ENCODE results near the gene GGCX.
A peak's percentile ranks its signal among the peaks of the same experiment; 100 is the strongest.
"Not testable (repeated sequence)": the region's sequence is repeated elsewhere in the genome, so short reads cannot be mapped to it uniquely, and the experiment has no call there.

Gene GGCX

DNA sequence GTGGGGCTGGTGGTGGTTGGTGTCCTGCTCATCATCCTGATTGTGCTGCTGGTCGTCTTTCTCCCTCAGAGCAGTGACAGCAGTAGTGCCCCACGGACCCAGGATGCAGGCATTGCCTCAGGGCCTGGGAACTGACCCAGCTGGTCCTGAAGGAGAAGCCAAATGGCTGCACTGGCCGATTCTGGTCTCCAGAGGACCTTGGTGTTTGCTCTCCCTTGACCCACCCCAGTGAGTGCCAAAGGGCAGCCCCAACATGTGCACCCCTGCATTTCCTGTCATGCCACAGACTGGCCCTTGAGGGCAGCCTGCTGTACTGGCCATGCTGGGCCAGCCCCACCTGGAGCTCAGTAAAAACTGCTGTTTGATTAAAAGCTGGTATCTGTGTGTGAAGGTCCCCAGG lies 31.7 kb upstream of the GGCX start:
- DNase-seq, result no peak

DNA sequence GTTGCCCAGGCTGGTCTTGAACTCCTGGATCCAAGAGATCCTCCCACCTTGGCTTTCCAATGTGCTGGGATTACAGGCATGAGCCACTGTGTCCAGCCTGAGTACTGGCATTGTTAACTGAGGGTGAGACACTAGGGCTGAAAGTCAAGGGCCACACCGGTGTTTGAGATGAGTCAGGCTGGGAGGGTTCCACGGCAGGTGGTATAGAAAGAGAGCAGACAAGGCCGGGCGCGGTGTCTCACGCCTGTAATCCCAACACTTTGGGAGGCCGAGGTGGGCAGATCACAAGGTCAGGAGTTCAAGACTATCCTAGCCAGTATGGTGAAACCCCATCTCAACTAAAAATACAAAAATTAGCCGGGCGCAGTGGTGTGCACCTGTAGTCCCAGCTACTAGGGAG lies 31.0 kb upstream of the GGCX start:
- not testable (repeated sequence) for DNase-seq

GRCh38 chr2:85591563-85591962 lies 30.3 kb upstream of the GGCX start:
- no peak for DNase-seq

DNA sequence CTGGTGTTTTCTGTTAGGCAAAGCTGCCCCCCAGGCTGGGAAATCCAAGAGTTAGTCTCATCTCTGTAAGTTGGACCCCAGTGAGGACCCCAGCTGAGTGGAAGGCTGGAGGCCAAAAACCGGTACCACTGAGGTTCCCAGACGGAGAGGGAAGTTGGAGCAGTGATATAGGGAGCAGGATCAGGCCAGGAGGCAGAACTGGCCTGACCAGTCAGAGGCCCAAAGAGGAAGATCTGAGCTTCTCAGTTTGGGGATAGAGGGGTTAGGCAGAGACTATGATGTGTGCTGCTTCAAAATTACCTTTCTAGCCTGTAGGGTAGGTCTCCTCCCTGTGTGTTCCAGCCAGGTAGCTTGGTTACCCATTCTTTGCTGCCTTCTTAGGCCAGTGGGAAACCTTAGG lies 29.7 kb upstream of the GGCX start:
- DNase-seq, result no peak

DNA sequence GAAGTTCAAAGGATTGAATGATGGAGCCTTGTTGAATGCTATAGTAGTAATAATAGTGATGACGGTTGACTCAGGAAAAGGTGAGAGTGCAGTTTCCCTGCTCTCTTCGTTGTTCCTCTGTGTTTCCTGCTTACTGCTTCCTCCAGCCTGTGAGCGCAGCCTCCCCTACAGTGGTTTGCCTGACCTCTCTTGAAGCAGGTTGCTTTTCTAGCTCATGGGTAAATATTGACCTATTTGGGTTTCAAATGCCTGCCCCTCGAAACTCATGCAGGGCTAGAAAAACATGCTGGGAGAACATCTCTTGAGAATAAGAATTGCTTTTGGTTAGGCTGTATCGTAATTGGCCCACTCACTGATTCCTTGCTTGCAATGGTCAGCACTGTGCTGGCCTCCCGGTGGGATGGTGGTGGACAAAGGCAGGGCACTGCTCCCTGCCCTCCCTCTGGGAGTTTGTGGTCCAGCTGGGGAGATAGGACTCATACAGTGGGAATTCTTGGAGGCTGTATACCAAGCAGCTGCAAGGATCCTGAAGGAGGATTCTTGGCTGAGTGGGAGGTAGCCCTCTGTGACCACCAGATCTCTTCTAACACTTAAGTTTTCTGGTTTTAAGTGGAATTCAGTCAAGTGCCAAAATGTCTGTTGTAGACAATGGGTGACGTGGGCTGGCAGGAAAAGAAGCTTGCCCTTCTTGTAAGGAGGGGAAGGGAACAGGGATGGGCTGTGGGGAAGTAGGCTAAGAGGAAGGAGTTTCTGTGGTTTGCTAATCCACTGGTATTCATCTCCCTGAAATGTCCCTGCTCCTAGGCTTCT lies 28.9 kb upstream of the GGCX start:
- peak; percentile 70 for DNase-seq

- no peak for DNase-seq
Measured at GRCh38 chr2:85589181-85589580, 27.9 kb upstream of the GGCX start.

DNA sequence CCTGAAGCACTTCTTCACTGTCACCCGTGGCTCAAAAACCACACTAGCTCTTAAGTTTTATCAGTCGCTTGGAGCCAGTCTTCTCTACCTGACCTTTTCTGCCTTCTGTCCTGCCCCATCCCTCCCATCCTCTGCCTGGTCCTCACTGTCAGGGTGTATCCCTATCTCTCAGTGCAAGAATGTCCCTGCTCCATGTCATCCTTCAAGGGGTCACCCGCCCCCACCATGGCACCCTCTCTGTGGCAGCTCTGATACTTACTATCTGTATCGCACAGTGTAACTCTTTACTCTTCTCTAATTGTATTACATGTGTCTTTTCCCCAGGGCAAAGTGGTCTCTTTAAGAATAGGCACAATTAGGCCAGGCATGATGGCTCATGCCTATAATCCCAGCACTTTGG lies 27.4 kb upstream of the GGCX start:
- DNase-seq, result no peak

- DNase-seq, result no peak
Measured at GRCh38 chr2:85588236-85588635, 26.9 kb upstream of the GGCX start.

DNA sequence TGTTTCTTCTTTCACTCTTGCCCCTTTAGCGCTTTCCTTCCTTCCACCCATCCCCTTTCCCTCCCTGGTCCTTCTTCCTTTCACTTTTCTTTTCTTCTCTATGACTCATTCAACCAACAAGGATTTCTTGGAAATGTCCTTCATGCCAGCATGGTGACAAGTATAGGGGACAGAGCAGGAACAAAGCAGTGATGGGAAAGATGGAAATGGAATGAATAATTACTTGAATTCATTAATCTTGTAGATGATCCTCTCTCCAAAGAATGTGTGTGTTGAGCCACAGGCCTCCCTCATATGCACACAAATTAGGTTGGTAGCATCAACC lies 24.4 kb upstream of the GGCX start:
- no peak for DNase-seq

DNA sequence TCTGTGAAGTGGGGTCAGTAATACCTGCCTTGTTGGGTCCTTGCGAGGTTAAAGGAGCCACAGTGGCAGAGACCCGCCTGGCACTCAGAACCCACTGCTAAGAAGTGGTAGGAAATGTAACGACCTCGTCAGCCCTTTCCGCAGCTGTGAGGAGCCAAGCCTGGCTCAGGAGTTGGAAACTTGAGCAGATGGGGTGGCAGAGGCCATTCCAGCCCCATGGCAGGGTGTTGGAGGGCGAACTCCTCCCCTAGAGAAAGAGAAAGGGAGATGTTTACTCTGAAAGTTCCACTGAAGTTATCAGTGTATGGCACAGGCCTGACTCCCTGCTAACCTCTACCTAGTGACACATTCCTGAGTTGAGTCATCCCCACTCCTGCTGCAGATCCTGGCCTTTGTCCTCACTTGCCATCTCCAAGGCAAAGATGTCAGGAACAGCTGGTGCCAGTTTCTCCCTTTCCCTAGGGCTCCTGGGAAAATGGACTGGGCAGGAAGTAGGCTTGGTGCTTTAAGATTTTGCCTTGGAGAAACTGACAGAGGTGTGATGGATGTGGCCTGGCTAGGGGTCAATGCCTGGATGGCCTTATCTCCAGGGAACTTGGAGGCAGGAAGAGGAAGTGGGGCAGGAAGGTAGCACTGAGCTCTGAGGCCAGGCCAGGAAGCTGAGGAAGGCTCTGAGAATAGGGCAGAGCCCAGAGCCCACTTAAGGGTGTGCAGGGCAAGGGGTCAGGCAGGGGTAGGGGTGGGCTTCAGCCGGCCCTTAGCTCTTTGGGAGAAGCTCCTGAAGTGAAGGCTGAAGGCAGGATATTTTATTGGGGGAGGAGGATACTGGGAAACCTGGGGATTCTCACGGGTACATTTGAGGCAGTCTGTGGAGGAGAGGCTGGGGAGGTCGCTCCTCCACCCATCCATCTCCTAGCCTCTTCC lies 23.8 kb upstream of the GGCX start:
- DNase-seq, result no peak

DNA sequence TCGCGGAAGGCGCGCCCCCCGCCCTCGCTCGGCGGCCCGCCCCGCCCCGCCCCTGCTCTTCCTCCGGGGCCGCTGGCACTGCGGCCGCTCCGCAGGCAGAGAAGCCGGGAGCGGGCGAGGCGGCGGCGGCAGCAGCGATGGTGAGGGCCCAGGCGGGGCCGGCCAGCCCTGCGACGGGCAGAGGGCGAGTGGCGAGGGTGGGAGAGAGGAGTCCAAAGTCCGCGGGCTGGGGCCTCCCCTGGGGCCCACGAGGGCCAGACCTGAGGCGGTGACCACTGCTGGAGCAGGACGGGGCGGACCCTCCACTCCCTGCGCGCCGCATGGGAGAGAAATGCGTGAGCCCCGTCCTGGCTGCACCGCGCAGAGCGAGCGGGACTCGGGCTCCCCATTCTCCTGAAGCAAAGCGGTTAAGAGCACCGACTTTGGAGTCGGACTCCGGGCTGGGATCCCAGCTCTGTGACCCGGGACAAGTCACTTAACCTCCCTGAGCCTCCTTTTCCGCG lies 23.1 kb upstream of the GGCX start, which contains the start of gene VAMP5:
TSS of gene VAMP5 (plus strand) at position 78 of the 503 bp plus-strand sequence. CDS start at position 138, 60 bp downstream.
- no peak for DNase-seq

GRCh38 chr2:85583667-85584353 lies 22.5 kb upstream of the GGCX start:
- DNase-seq, result no peak

DNA sequence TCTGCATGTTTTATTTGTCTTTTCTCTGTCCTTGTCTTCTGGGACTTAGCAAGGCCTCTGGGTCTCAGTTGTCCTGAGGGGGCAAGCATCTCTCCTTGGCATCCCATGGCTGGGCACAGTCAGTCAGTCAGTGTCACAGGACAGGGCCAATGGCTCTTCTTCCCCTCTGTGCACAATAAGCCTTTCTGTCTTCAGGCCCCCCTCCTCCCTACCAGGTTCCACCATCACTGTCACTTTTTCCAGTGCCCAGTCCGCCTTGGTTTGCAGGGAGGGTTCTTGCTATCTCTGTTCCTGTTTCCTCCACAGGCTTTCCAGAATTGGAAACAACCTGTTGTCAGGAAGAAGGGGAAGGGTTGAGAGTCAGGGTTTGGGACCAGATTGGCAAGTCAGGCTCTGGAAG lies 21.2 kb upstream of the GGCX start:
- DNase-seq, result no peak

DNA sequence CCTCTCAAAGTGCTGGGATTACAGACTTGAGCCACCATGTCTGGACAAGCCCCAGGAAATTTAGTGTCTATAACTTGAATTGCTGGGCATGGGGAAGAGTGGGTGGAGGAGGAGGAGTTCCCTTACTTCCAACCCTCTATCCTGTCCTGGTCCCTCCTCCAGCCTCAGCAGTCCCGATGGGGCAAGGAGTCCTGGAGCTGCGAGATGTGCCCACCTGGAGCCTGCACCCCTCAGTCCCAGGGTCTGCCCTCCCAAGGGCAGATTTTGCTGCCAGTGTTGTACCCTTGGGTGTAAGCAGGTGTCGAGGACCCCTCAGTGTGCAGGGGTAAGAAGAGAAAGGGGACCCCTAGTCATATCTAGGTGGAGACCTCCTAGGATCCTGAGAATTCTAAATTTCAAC lies 18.9 kb upstream of the GGCX start:
- no peak for DNase-seq

DNA sequence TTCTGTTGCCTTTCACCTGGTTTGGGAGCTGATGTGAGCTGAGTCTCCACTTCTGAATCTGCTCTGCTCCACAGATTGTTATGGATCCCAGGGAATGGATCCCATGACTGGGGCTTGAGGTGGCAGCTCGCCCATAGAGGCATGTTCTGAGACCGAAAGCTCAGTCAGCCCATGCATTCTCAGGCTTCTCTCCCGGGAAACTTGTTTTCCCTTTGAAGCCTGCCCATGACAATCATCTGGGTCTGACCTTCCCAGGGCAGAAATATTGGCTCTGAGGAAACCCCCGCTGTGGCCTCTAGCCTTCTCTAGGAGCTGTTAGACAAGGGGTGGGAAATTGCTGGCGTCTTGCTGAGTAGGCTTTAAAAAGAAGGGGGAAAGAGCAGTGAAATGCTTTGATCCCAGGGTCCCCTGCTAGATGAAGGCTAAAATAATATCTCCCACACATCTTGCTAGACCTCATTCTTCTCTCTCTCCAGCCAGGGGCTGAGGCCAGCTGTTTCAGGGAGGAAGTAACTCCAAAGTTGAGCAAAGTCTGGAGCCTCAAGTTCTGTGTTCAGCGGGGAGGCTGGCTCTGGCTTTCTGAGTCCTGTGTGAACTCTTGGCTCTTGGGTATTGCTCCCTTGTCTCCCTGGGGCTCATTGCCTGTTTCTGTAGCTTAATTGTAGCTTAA lies 18.1 kb upstream of the GGCX start:
- no peak for DNase-seq

DNA sequence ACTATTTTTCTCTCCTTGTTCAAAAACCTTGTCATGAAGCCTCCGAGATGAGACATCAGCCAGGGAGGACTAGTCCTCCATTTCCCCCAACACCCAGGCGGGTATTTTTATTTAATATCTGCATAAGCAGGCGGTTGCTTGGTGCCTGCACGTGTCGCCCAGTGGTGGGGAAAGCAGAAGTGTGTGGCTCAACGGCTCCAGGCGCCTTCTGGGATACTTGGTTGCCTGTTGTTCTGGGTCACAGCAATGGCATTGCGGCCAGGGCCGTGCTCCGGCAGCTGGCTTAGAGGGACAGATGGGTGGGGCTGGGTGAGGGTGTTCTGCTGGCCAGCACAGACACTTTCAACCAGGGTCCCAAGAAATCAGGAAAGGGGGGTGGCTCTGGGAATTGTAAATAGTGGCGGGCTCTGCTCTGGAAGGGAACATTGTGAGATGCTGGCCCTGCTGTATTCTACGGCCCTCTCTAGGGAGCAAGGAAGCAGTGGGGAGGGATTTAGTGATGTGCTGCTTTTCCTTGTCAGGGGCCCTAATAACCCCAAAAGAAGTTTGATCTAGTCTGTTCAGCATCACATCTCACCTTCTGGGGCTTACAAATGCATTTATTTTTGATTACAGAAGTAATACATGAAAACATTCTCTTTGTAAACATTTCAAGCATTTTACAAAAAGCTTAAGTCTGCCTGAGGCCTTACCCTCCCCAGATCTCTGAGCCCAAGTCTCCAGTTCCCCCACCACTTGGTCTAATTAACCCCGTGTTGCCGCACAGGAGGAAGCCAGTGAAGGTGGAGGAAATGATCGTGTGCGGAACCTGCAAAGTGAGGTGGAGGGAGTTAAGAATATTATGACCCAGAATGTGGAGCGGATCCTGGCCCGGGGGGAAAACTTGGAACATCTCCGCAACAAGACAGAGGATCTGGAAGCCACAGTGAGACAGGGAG lies 17.2 kb upstream of the GGCX start:
- no peak for DNase-seq

- DNase-seq, result peak; percentile 69
Measured at GRCh38 chr2:85577386-85578242, 16.3 kb upstream of the GGCX start, which contains the start of gene VAMP8. Gene VAMP8 (plus strand): TSS chr2:85577586. CDS start chr2:85577647, 61 bp downstream.

DNA sequence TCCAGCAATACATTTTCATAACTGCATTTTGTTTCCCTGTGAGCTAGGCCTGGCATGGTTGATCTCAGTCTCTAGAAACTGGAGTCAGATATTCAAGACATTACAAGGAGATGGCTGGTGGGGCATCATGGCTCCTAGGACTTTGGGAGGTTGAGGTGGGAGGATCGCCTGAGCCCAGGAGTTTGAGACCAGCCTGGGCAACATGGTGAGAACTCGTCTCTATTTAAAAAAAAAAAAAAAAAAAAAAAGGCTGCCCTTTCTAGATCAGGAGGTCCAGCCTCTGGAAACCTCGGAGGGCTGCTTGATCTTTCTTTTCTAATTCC lies 15.7 kb upstream of the GGCX start:
- no peak for DNase-seq

- no peak for DNase-seq
Measured at GRCh38 chr2:85575739-85576138, 14.4 kb upstream of the GGCX start.

DNA sequence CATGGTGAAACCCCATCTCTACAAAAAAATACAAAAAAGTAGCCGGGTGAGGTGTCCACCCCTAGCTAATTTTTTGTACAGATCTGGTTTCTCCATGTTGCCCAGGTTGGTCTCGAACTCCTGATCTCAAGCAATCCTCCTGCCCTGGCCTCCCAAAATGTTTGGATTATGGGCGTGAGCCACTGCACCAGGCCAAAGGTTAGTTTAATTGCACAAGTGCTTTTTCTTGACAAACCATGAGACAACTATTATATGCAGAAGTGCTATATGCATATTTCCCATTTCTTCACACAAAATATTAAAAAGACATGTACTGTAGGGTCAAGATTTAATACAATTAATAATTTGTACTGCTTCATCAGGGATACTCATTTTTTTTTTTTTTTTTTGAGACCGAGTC lies 5.0 kb upstream of the GGCX start:
- no peak for DNase-seq

DNA sequence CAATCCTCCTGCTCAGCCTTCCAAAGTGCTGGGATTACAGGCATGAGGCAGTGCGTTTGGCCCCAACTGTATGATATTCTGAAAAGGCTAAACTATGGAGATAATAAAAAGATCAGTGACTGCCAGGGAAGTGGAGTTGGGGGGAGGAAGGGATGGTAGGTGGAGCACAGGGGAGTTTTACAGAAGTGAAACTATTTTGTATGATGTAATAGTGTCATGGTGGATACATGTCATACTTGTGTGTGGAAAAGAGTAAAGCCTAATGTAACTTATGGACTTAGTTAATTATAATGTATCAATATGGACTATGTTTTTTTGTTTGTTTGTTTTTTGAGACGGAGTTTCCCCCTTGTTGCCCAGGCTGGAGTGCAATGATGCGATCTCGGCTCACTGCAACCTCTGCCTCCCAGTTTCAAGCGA lies 2.9 kb upstream of the GGCX start:
- DNase-seq, result no peak
